AG04450 (cell line): ENCODE results near the gene SLC16A3. TPM values are rescaled to one million over a fixed set of nuclear protein-coding genes. Genes with fewer than 3 reads are reported as not detected.

Experiments
- CTCF ChIA-PET: fragments of 300-600, 350-600 bp; formaldehyde crosslinking; extraction: SDS; loops from one replicate; lab custom pipeline; 2022; ENCODE audit warnings: antibody characterized with exemption, inconsistent platforms; lab: Charles Lee
- POLR2A ChIA-PET: fragments of 350-600 bp; formaldehyde crosslinking; extraction: SDS; loops from one replicate; lab custom pipeline; 2021; ENCODE audit warnings: antibody characterized with exemption, inconsistent platforms; lab: Yijun Ruan, JAX
- DNase-seq: peaks from one replicate; pipeline ENCODE4 v3.0.0-alpha.2; 2011; ENCODE audit warnings: low read depth, low spot score
- H3K27ac ChIP-seq: one replicate; pipeline ENCODE4 v1.5.1; 2012; ENCODE audit warnings: low read depth, low read length, control low read depth
- H3K27me3 ChIP-seq: one replicate; pipeline ENCODE4 v1.6.0; 2012; ENCODE audit warnings: low read length; ENCODE audit not compliant: control insufficient read depth, insufficient read depth
- H3K4me3 ChIP-seq: 2 replicates; pipeline ENCODE4 v1.5.1; 2011; ENCODE audit warnings: mild to moderate bottlenecking, low read depth, low read length, control low read depth
- H3K9me3 ChIP-seq: 2 replicates; pipeline ENCODE4 v1.5.1; 2012; ENCODE audit warnings: low read length; ENCODE audit not compliant: control insufficient read depth, insufficient read depth
- polyA plus RNA-seq: library from polyadenylated mRNA; depleted of rRNA; stranded (reverse); fragments of >200 nt; gene quantifications from 2 replicates; pipeline ENCODE4 v1.2.3, GENCODE V29; 2011
- TF ChIP-seq, protein P1 (sequence below): IDR thresholded peaks from 2 replicates; pipeline ENCODE4 v1.5.1; 2011; ENCODE audit warnings: low read depth, low read length, control low read depth, inconsistent platforms

The SLC16A3 gene
- polyA plus RNA-seq, 1 experiment, result 61.7 TPM

DNA sequence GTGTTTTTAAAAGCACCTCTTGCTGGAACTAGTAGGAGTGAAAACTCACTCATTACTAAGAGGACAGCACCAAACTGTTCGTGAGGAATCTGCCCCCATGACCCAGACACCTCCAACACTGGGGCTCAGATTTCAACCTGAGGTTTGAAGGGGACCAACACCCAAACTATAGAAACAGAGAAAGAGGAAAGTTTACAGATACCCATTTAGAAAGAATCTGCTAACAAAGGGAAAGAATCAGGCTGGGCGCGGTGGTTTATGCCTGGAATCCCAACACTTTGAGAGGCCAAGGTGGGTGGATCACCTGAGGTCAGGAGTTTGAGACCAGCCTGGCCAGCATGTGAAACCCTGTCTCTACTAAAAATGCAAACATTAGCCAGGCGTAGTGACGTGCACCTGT, 48.1 kb downstream of the SLC16A3 start:
- POLR2A ChIA-PET, result no interaction called here
- TF ChIP-seq, protein P1, sequence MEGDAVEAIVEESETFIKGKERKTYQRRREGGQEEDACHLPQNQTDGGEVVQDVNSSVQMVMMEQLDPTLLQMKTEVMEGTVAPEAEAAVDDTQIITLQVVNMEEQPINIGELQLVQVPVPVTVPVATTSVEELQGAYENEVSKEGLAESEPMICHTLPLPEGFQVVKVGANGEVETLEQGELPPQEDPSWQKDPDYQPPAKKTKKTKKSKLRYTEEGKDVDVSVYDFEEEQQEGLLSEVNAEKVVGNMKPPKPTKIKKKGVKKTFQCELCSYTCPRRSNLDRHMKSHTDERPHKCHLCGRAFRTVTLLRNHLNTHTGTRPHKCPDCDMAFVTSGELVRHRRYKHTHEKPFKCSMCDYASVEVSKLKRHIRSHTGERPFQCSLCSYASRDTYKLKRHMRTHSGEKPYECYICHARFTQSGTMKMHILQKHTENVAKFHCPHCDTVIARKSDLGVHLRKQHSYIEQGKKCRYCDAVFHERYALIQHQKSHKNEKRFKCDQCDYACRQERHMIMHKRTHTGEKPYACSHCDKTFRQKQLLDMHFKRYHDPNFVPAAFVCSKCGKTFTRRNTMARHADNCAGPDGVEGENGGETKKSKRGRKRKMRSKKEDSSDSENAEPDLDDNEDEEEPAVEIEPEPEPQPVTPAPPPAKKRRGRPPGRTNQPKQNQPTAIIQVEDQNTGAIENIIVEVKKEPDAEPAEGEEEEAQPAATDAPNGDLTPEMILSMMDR, result no peak
- Histone ChIP-seq H3K27ac (no peak overlapping the region), H3K9me3 (no peaks in the 10 kb centered on the region; the same call in 1 of the 2 replicates), H3K4me3 (no peak overlapping the region), H3K27me3 (no peaks in the 10 kb centered on the region)
- CTCF ChIA-PET, result no interaction called here
- no peak for DNase-seq

DNA sequence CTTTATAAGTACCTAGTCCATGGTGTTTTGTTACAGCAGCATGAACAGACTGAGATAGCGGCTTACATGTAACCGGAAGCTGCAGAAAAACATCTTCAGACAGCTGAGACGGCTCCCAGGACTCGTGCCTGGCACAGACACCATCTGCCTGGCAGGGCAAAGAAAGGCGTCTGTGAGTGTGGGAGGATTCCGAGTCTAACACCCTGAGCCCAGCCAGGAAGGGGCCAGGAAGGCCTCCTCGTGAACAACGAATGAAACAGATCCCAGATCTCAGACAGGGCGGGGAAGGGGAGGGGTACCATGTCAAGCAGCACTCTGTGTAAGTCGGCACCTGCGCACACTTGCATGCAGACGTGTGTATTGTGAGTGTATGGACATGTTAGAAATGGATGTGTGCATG, 49.0 kb downstream of the SLC16A3 start:
- Histone ChIP-seq H3K27me3 (no peaks in the 10 kb centered on the region), H3K9me3 (no peaks in the 10 kb centered on the region), H3K4me3 (no peak overlapping the region), H3K27ac (no peak overlapping the region)
- ChIA-PET CTCF (no interaction called here), POLR2A (no interaction called here)
- TF ChIP-seq, protein P1, result no peak
- no peak for DNase-seq

DNA sequence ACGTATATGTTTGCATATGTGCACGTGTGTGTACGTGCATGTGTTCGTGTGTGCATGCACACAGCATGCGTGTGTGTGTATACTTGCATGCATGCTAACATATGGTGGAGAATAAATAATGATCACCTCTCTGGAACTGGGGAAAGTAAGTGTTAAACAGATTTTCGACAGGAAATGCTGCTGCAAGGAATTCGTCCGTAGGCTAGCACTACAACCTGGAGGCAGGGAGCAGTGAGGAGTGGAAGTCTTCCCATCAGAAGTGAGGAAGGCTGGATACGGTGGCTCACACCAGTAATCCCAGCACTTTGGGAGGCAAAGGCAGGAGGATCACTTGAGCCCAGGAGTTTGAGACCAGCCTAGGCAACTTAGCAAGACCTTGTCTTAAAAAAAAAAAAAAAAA, 49.5 kb downstream of the SLC16A3 start:
- CTCF ChIA-PET, result no interaction called here
- DNase-seq, result no peak
- no peak overlapping the region for H3K27ac ChIP-seq
- TF ChIP-seq, protein P1, result no peak
- POLR2A ChIA-PET, result no interaction called here
- H3K27me3 ChIP-seq, result no peaks in the 10 kb centered on the region
- H3K9me3 ChIP-seq, result no peaks in the 10 kb centered on the region
- H3K4me3 ChIP-seq, result no peak overlapping the region

DNA sequence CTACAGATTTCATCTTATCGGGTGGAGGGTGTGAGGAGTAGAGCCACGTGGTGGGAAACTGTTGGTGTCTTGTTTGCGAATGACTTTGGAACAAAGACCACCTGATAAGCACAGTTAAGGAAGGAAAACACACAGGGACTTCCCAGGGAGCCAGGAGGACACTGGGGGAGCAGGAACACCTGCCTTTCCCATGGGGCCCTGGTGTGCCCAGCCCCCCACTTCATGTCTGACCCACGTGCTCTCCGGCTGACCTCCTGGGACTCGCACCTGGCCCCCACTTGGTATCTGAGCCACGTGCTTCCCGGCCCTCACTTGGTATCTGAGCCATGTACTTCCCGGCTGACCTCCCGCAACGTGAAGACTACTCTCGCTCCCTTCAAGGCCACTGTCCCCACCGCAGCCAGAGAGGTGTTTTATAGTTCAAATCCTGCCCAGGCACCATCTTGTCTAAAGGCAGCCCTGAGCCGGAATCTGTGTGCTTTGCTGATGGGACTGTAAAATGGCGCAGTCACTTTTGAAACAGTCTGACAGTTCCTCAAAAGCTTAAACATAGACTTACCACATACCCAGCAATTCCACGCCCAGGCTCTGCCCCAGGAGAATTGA, 50.0 kb downstream of the SLC16A3 start:
- CTCF ChIA-PET, result no interaction called here
- TF ChIP-seq, protein P1, result no peak
- Histone ChIP-seq H3K9me3 (no peaks in the 10 kb centered on the region), H3K27ac (no peak overlapping the region), H3K4me3 (no peak overlapping the region), H3K27me3 (no peaks in the 10 kb centered on the region)
- POLR2A ChIA-PET, result no interaction called here
- no peak for DNase-seq

DNA sequence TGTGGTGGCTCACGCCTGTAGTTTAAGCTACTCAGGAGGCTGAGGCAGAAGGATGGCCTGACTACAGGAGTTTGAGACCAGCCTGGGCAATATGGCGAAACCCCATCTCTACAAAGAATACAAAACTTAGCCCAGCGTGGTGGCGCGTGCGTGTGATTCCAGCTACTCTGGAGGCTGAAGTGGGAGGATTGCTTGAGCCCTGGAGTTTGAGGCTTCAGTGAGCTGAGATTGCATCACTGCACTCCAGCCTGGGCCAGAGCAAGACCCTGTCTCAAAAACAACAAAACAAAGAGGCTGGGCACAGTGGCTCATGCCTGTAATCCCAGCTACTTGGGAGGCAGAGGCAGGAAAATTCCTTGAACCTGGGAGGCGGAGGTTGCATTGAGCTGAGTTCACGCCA, 51.7 kb downstream of the SLC16A3 start:
- TF ChIP-seq, protein P1, result no peak
- Histone ChIP-seq H3K4me3 (no peak overlapping the region), H3K27me3 (no peaks in the 10 kb centered on the region), H3K9me3 (no peaks in the 10 kb centered on the region), H3K27ac (no peak overlapping the region)
- POLR2A ChIA-PET, result no interaction called here
- CTCF ChIA-PET, result no interaction called here
- no peak for DNase-seq
